Astrocyte (in vitro differentiated cells and primary cell): Measurements from ENCODE around the gene ALG1L2. TPM values are rescaled to one million over a fixed set of nuclear protein-coding genes. Genes with fewer than 3 reads are reported as not detected.
"Not testable (repeated sequence)": the region's sequence is repeated elsewhere in the genome, so short reads cannot be mapped to it uniquely, and the experiment has no call there.

ENCODE experiments used
- DNase-seq: peaks from one replicate; pipeline ENCODE4 v3.0.0-alpha.2; 2010; ENCODE audit warnings: low read depth
- FAIRE-seq: peaks from 2 replicates; lab custom pipeline; 2011; peaks lifted over from hg19 to GRCh38; lab: Jason Lieb, UNC
- H2AFZ ChIP-seq: 2 replicates; pipeline ENCODE4 v1.6.0; 2012; ENCODE audit warnings: low read depth, low read length, inconsistent platforms
- H3K27ac ChIP-seq: 2 replicates; pipeline ENCODE4 v1.5.1; 2011; ENCODE audit warnings: low read depth, low read length, inconsistent platforms
- H3K27me3 ChIP-seq: 2 replicates; pipeline ENCODE4 v1.6.0; 2011; ENCODE audit warnings: low read length, inconsistent platforms; ENCODE audit not compliant: insufficient read depth
- H3K36me3 ChIP-seq: 2 replicates; pipeline ENCODE4 v1.5.1; 2011; ENCODE audit warnings: low read length, inconsistent platforms; ENCODE audit not compliant: insufficient read depth
- H3K4me1 ChIP-seq: 2 replicates; pipeline ENCODE4 v1.5.1; 2011; ENCODE audit warnings: low read length, inconsistent platforms; ENCODE audit not compliant: insufficient read depth
- H3K4me2 ChIP-seq: 2 replicates; pipeline ENCODE4 v1.6.0; 2012; ENCODE audit warnings: low read length, inconsistent platforms
- H3K4me3 ChIP-seq: 2 replicates; pipeline ENCODE4 v1.5.1; 2011; ENCODE audit warnings: low read depth, mild to moderate bottlenecking, low read length, inconsistent platforms; ENCODE audit not compliant: insufficient read depth
- H3K79me2 ChIP-seq: 2 replicates; pipeline ENCODE4 v1.6.0; 2012; ENCODE audit warnings: mild to moderate bottlenecking, low read length, inconsistent platforms; ENCODE audit not compliant: insufficient read depth
- H3K9ac ChIP-seq: 2 replicates; pipeline ENCODE4 v1.6.0; 2012; ENCODE audit warnings: mild to moderate bottlenecking, low read length, inconsistent platforms
- H3K9me3 ChIP-seq: 2 replicates; pipeline ENCODE4 v1.5.1; 2012; ENCODE audit warnings: low read depth, mild to moderate bottlenecking, low read length, inconsistent platforms; ENCODE audit not compliant: insufficient read depth
- H4K20me1 ChIP-seq: 2 replicates; pipeline ENCODE4 v1.6.0; 2012; ENCODE audit warnings: low read length, inconsistent platforms; ENCODE audit not compliant: insufficient read depth
- H3K27ac Mint-ChIP-seq: one replicate; pipeline ENCODE4 v1.8.0; 2021; ENCODE audit warnings: mild to moderate bottlenecking, mixed read lengths; ENCODE audit not compliant: unreplicated experiment
- H3K27me3 Mint-ChIP-seq: one replicate; pipeline ENCODE4 v1.8.0; 2021; ENCODE audit warnings: low read depth, mixed read lengths; ENCODE audit not compliant: unreplicated experiment
- H3K36me3 Mint-ChIP-seq: one replicate; pipeline ENCODE4 v1.8.0; 2021; ENCODE audit warnings: low read depth, mixed read lengths; ENCODE audit not compliant: unreplicated experiment
- H3K4me1 Mint-ChIP-seq: one replicate; pipeline ENCODE4 v1.8.0; 2021; ENCODE audit warnings: low read depth, mixed read lengths; ENCODE audit not compliant: unreplicated experiment
- H3K4me3 Mint-ChIP-seq: one replicate; pipeline ENCODE4 v1.8.0; 2021; ENCODE audit warnings: mild to moderate bottlenecking, moderate library complexity, mixed read lengths; ENCODE audit not compliant: unreplicated experiment
- H3K9me3 Mint-ChIP-seq: one replicate; pipeline ENCODE4 v1.8.0; 2021; ENCODE audit warnings: mild to moderate bottlenecking, mixed read lengths; ENCODE audit not compliant: unreplicated experiment
- EZH2 ChIP-seq: IDR thresholded peaks from 2 replicates; pipeline ENCODE4 v1.6.1; 2012; ENCODE audit warnings: mild to moderate bottlenecking, low read length, inconsistent platforms; ENCODE audit not compliant: insufficient read depth
- total RNA-seq: library from RNA; stranded (reverse); gene quantifications from 2 replicates; pipeline ENCODE4 v1.2.1, GENCODE V29; 2021
- TF ChIP-seq, protein P1 (sequence below): IDR thresholded peaks from 2 replicates; pipeline ENCODE4 v1.5.1; 2011; ENCODE audit warnings: low read depth, mild to moderate bottlenecking, inconsistent platforms, low read length, moderate library complexity; ENCODE audit not compliant: insufficient read depth

ALG1L2 gene
- total RNA-seq, 1 donor from 2014 or later, result 0.41 TPM

DNA sequence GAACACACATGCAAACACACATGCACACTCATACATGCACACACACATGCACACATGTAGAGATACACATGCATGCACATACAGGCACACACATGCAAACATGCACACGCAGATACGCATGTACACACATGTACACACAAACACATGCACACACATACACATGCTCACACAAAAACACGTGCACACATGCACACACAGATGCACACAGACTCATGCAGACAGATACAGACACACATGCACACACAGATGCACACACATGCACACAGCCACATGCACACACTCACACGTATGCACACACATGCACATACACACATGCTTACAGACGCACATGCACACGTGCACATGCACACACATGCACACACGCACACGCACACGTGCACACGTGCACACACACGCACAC is 37.3 kb upstream of the ALG1L2 start:
- Histone ChIP-seq H3K27ac (no peak overlapping the region), H3K9me3 (no peaks in the 10 kb centered on the region), H3K4me1 (no peaks in the 10 kb centered on the region), H3K4me2 (no peak overlapping the region), H3K9ac (no peak overlapping the region), H3K27me3 (no peaks in the 10 kb centered on the region), H3K36me3 (no peaks in the 10 kb centered on the region), H2AFZ (no peak overlapping the region), H3K4me3 (no peak overlapping the region), H3K79me2 (no peaks in the 10 kb centered on the region), H4K20me1 (no peaks in the 10 kb centered on the region)
- no peak for DNase-seq
- TF ChIP-seq, protein P1, sequence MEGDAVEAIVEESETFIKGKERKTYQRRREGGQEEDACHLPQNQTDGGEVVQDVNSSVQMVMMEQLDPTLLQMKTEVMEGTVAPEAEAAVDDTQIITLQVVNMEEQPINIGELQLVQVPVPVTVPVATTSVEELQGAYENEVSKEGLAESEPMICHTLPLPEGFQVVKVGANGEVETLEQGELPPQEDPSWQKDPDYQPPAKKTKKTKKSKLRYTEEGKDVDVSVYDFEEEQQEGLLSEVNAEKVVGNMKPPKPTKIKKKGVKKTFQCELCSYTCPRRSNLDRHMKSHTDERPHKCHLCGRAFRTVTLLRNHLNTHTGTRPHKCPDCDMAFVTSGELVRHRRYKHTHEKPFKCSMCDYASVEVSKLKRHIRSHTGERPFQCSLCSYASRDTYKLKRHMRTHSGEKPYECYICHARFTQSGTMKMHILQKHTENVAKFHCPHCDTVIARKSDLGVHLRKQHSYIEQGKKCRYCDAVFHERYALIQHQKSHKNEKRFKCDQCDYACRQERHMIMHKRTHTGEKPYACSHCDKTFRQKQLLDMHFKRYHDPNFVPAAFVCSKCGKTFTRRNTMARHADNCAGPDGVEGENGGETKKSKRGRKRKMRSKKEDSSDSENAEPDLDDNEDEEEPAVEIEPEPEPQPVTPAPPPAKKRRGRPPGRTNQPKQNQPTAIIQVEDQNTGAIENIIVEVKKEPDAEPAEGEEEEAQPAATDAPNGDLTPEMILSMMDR, result no peak
- no peak for TF ChIP-seq EZH2
- Mint-ChIP-seq H3K27me3 (peaks cover 15% of the 10 kb centered on the region), H3K27ac (no peak overlapping the region), H3K4me3 (no peak overlapping the region), H3K9me3 (peaks cover 2% of the 10 kb centered on the region), H3K4me1 (no peaks in the 10 kb centered on the region), H3K36me3 (peaks cover 2% of the 10 kb centered on the region)
- FAIRE-seq, result no peak

DNA sequence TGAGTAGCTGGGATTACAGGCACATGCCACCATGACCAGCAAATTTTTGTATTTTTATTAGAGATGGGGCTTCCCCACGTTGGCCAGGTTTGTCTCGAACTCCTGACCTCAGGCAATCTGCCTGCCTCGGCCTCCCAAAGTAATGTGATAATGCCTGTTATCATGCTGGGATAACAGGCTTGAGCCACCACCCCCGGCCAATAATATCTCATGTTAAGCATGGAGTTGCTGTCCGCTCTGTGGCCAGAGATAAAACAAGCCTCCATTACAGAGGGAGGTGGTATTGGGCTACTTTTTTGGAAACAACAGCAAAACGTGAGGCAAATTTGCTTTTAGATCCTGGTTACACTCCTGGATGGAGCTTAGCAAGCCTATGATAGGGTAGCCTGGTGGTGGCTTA is 32.9 kb upstream of the ALG1L2 start:
- Mint-ChIP-seq H3K27me3 (peaks cover 5% of the 10 kb centered on the region), H3K4me1 (peaks cover 6% of the 10 kb centered on the region), H3K36me3 (no peaks in the 10 kb centered on the region), H3K27ac (no peak overlapping the region), H3K4me3 (no peak overlapping the region), H3K9me3 (no peaks in the 10 kb centered on the region)
- Histone ChIP-seq H3K9ac (no peak overlapping the region), H3K27ac (no peak overlapping the region), H3K4me2 (no peak overlapping the region), H3K36me3 (no peaks in the 10 kb centered on the region), H3K4me3 (no peak overlapping the region), H4K20me1 (no peaks in the 10 kb centered on the region), H3K79me2 (no peaks in the 10 kb centered on the region), H3K9me3 (no peaks in the 10 kb centered on the region), H3K27me3 (no peaks in the 10 kb centered on the region), H3K4me1 (no peaks in the 10 kb centered on the region), H2AFZ (no peak overlapping the region)
- no peak for FAIRE-seq
- TF ChIP-seq EZH2, result no peak
- TF ChIP-seq, protein P1, result no peak
- no peak for DNase-seq

DNA sequence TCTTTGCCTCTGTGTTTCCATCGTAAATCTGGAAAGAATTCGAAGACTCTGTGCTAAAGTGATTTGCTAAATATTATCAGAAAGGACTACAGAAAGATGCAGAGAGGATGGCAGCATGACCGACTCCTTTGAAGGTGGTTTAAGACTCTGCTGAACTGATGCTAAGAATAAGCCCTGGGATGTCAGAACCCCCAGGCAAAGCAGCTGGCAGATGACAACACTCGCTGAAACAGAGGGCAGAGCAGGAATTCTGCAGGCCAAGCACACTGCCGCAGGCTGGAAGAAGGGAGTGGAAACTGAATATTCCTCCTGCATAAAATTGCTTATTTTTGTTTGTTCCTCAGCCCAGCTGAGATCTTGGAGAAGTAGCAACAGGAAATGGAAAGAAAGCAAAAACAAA is 29.3 kb upstream of the ALG1L2 start:
- FAIRE-seq, H3K4me1 ChIP-seq, H3K4me3 Mint-ChIP-seq, H3K27ac Mint-ChIP-seq, H3K27me3 ChIP-seq, H3K9me3 Mint-ChIP-seq, H3K27ac ChIP-seq, H3K27me3 Mint-ChIP-seq, H3K4me1 Mint-ChIP-seq, H4K20me1 ChIP-seq, DNase-seq, H3K9ac ChIP-seq, H3K9me3 ChIP-seq, H3K4me3 ChIP-seq, H3K36me3 ChIP-seq, H2AFZ ChIP-seq, H3K79me2 ChIP-seq, H3K36me3 Mint-ChIP-seq, H3K4me2 ChIP-seq: not testable (repeated sequence)

DNA sequence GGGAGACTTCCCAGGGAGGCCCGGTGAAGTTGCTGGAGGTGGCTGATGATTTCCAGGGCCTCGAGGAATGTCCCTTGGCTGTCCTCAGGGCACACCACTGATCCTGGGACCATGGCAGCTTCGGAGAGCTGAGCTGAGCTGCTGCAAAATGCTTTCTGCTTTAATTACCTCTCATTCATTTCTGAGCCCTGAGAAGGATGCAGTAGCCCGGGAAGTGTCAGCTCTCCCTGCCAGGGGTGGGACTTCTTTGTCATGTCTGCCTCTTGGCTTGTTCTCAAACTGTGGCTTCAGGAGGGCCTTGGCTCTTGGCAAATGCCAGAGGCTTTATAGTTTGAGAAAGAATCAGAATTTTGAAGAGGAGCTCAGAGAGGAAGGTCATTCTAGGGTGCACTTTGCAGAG is 28.7 kb upstream of the ALG1L2 start:
- not testable (repeated sequence) for H3K36me3 Mint-ChIP-seq, H3K9me3 Mint-ChIP-seq, FAIRE-seq, H3K27me3 ChIP-seq, H2AFZ ChIP-seq, H3K4me1 ChIP-seq, H3K36me3 ChIP-seq, H3K27me3 Mint-ChIP-seq, H3K4me1 Mint-ChIP-seq, H3K4me3 Mint-ChIP-seq, H3K4me2 ChIP-seq, H3K4me3 ChIP-seq, DNase-seq, H4K20me1 ChIP-seq, H3K9ac ChIP-seq, H3K27ac Mint-ChIP-seq, H3K9me3 ChIP-seq, H3K27ac ChIP-seq, H3K79me2 ChIP-seq

DNA sequence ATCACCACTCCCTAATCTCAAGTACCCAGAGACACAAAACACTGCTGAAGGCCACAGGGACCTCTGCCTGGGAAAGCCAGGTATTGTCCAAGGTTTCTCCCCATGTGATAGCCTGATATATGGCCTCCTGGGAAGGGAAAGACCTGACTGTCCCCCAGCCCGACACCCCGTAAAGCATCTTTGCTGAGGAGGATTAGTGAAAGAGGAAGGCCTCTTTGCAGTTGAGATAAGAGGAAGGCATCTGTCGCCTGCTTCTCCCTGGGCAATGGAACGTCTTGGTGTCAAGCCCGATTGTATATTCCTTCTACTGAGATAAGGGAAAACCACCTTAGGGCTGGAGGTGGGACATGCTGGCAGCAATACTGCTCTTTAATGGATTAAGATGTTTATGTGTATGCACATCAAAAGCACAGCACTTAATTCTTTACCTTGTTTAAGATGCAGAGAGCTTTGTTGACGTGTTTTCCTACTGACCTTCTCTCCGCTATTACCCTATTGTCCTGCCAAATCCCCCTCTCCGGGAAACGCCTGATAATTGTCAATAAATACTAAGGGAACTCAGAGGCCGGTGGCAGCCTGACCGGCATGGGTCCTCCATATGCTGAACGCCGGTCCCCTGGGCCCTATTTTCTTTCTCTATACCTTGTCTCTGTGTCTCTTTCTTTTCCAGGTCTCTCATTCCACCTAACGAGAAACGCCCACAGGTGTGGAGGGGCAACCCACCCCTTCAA is 23.9 kb upstream of the ALG1L2 start:
- not testable (repeated sequence) for H3K36me3 Mint-ChIP-seq, H3K4me2 ChIP-seq, H3K27me3 Mint-ChIP-seq, H4K20me1 ChIP-seq, H3K9me3 ChIP-seq, H3K4me3 ChIP-seq, H3K4me3 Mint-ChIP-seq, H3K9ac ChIP-seq, H3K27ac Mint-ChIP-seq, H3K79me2 ChIP-seq, H3K36me3 ChIP-seq, H3K9me3 Mint-ChIP-seq, DNase-seq, FAIRE-seq, H3K27ac ChIP-seq, H2AFZ ChIP-seq, H3K27me3 ChIP-seq, H3K4me1 ChIP-seq
- H3K4me1 Mint-ChIP-seq, result peaks cover 12% of the 10 kb centered on the region
